Occipital lobe (tissue), 2 donors: ENCODE results near the gene KRTAP4-11. TPM values are rescaled to one million over a fixed set of nuclear protein-coding genes. Genes with fewer than 3 reads are reported as not detected.
"Not testable (repeated sequence)": the region's sequence is repeated elsewhere in the genome, so short reads cannot be mapped to it uniquely, and the experiment has no call there.

Experiments
- DNase-seq: peaks from one replicate; lab custom pipeline; 2025; lab: John Stamatoyannopoulos, UW
- total RNA-seq: library from RNA; depleted of rRNA; stranded (reverse); fragments of >200 nt; gene quantifications from one replicate; pipeline ENCODE4 v1.2.3, GENCODE V29; 2014

The KRTAP4-11 gene
- total RNA-seq, 1 donor from 2014 or later: not detected

- not testable (repeated sequence) for DNase-seq
Measured at GRCh38 chr17:41123991-41124371, 5.8 kb upstream of the KRTAP4-11 start, which contains the start of gene KRTAP4-12. Gene KRTAP4-12 (minus strand): TSS chr17:41124182. CDS start chr17:41124122, 60 bp downstream.

GRCh38 chr17:41123292-41123990, 5.3 kb upstream of the KRTAP4-11 start:
- DNase-seq: not testable (repeated sequence)

- DNase-seq: no peak
Measured at GRCh38 chr17:41121742-41122141, 3.6 kb upstream of the KRTAP4-11 start.

GRCh38 chr17:41119696-41120690, 1.8 kb upstream of the KRTAP4-11 start:
- DNase-seq: not testable (repeated sequence)

GRCh38 chr17:41118721-41119120, 548 bp upstream of the KRTAP4-11 start:
- DNase-seq: no peak

GRCh38 chr17:41116297-41116696, 1.9 kb downstream of the KRTAP4-11 start:
- no peak for DNase-seq

- DNase-seq: no peak
Measured at GRCh38 chr17:41111151-41111885, 6.9 kb downstream of the KRTAP4-11 start.

GRCh38 chr17:41108728-41109386, 9.3 kb downstream of the KRTAP4-11 start:
- not testable (repeated sequence) for DNase-seq

- DNase-seq: no peak
Measured at GRCh38 chr17:41107941-41108450, 10.2 kb downstream of the KRTAP4-11 start.

- DNase-seq: not testable (repeated sequence)
Measured at GRCh38 chr17:41105347-41105746, 12.8 kb downstream of the KRTAP4-11 start, which contains the start of gene KRTAP4-9. Gene KRTAP4-9 (plus strand): TSS chr17:41105389. CDS start chr17:41105389, 0 bp downstream.

- DNase-seq: not testable (repeated sequence)
Measured at GRCh38 chr17:41104386-41105038, 13.7 kb downstream of the KRTAP4-11 start.

- no peak for DNase-seq
Measured at GRCh38 chr17:41103896-41104295, 14.3 kb downstream of the KRTAP4-11 start.

GRCh38 chr17:41101586-41102259, 16.4 kb downstream of the KRTAP4-11 start, which contains the start of gene KRTAP4-16:
Gene KRTAP4-16 (minus strand): TSS chr17:41102209. CDS start chr17:41102209, 0 bp downstream.
- no peak for DNase-seq

- not testable (repeated sequence) for DNase-seq
Measured at GRCh38 chr17:41099682-41100480, 18.3 kb downstream of the KRTAP4-11 start.

GRCh38 chr17:41098481-41098880, 19.7 kb downstream of the KRTAP4-11 start:
- DNase-seq: no peak

- no peak for DNase-seq
Measured at GRCh38 chr17:41098042-41098441, 20.1 kb downstream of the KRTAP4-11 start, which contains the start of gene KRTAP4-8. Gene KRTAP4-8 (minus strand): TSS chr17:41098142. CDS start chr17:41098084, 58 bp downstream.

- no peak for DNase-seq
Measured at GRCh38 chr17:41096055-41096454, 22.1 kb downstream of the KRTAP4-11 start.

GRCh38 chr17:41088760-41089352, 29.3 kb downstream of the KRTAP4-11 start:
- not testable (repeated sequence) for DNase-seq
